ENCODE measurements around the gene MRPL55.

- TF ChIP-seq CTCF (IDR thresholded peaks at IDR 0.05; ENCODE audit: low read length) (no peak), EZH2 (IDR thresholded peaks at IDR 0.05; ENCODE audit: borderline replicate concordance, low read length) (no peak)
Observed at GRCh38 chr1:228104526-228105269, 4.4 kb downstream of the MRPL55 start.

Data from OCI-LY1 (cell line).